ENCODE measurements around the gene TSPAN4. TPM values are rescaled to one million over a fixed set of nuclear protein-coding genes. Genes with fewer than 3 reads are reported as not detected.
A peak's percentile ranks its signal among the peaks of the same experiment; 100 is the strongest.

The TSPAN4 gene
- total RNA-seq, 2 experiments from 2014 or later = 1.6 to 2.0 TPM

- Mint-ChIP-seq H3K9me3 (no peaks in the 10 kb centered on the region), H3K4me1 (ENCODE audit: low read depth) (no peaks in the 10 kb centered on the region), H3K27me3 (no peaks in the 10 kb centered on the region), H3K36me3 (ENCODE audit: low read depth) (peaks cover 26% of the 10 kb centered on the region), H3K27ac (no peak overlapping the region), H3K4me3 (no peak overlapping the region)
- Histone ChIP-seq H3K36me3 (ENCODE audit: insufficient read depth, low read length) (peaks cover 8% of the 10 kb centered on the region), H3K4me1 (ENCODE audit: insufficient read depth, low read length) (no peaks in the 10 kb centered on the region), H3K9me3 (ENCODE audit: control insufficient read depth in 1 of 2, insufficient read depth in 1 of 2, low read length in 2 of 2) (no peaks in the 10 kb centered on the region), H3K27ac (ENCODE audit: low read depth in 1 of 2, low read length in 2 of 2) (no peak overlapping the region), H3K4me3 (ENCODE audit: low read length) (no peak overlapping the region), H3K27me3 (ENCODE audit: control insufficient read depth in 1 of 2, insufficient read depth in 2 of 2, low read length in 2 of 2) (no peaks in the 10 kb centered on the region)
- CTCF ChIA-PET = no interaction called here
- ATAC-seq (ENCODE audit: poor library complexity) (no peak), DNase-seq (no peak)
- POLR2A ChIA-PET = no interaction called here
- TF ChIP-seq CTCF (IDR thresholded peaks at IDR 0.05) = no peak
- intact Hi-C loops (cut with DNase I, micrococcal nuclease) = no loop called here
Observed at GRCh38 chr11:875769-876301, 33.2 kb downstream of the TSPAN4 start.

GRCh38 chr11:876545-876944 lies 33.9 kb downstream of the TSPAN4 start:
- Mint-ChIP-seq H3K36me3 (ENCODE audit: low read depth) (peaks cover 29% of the 10 kb centered on the region), H3K4me3 (no peak overlapping the region), H3K9me3 (no peaks in the 10 kb centered on the region), H3K4me1 (ENCODE audit: low read depth) (no peaks in the 10 kb centered on the region), H3K27me3 (no peaks in the 10 kb centered on the region), H3K27ac (no peak overlapping the region)
- ChIA-PET CTCF (no interaction called here), POLR2A (no interaction called here)
- Histone ChIP-seq H3K4me3 (ENCODE audit: low read length) (no peak overlapping the region), H3K4me1 (ENCODE audit: insufficient read depth, low read length) (no peaks in the 10 kb centered on the region), H3K27ac (ENCODE audit: low read depth in 1 of 2, low read length in 2 of 2) (no peak overlapping the region), H3K36me3 (ENCODE audit: insufficient read depth, low read length) (peaks cover 8% of the 10 kb centered on the region), H3K9me3 (ENCODE audit: control insufficient read depth in 1 of 2, insufficient read depth in 1 of 2, low read length in 2 of 2) (no peaks in the 10 kb centered on the region), H3K27me3 (ENCODE audit: control insufficient read depth in 1 of 2, insufficient read depth in 2 of 2, low read length in 2 of 2) (no peaks in the 10 kb centered on the region)
- intact Hi-C loops (cut with DNase I, micrococcal nuclease) = no loop called here
- TF ChIP-seq CTCF (IDR thresholded peaks at IDR 0.05) = no peak
- DNase-seq = no peak
- ATAC-seq (ENCODE audit: poor library complexity) = no peak

DNA sequence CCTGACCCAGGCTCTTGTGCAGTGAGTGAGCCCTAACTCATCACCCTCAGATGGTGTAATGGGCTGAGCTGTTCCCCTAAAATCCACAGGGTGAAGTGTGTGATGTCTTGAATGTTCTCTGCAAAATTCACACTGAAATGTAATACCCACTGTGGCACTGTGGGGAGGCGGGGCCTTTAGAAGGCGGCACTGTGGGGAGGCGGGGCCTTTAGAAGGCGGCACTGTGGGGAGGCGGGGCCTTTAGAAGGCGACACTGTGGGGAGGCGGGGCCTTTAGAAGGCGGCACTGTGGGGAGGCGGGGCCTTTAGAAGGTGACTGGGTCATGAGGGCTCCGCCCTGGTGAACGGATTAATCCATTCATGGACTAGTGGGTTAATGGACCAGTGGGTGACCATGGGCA lies 34.9 kb downstream of the TSPAN4 start:
- no peak for TF ChIP-seq CTCF (IDR thresholded peaks at IDR 0.05)
- ChIA-PET CTCF (no interaction called here), POLR2A (no interaction called here)
- Mint-ChIP-seq H3K4me3 (no peak overlapping the region), H3K27me3 (no peaks in the 10 kb centered on the region), H3K27ac (no peak overlapping the region), H3K9me3 (no peaks in the 10 kb centered on the region), H3K4me1 (ENCODE audit: low read depth) (no peaks in the 10 kb centered on the region), H3K36me3 (ENCODE audit: low read depth) (peaks cover 36% of the 10 kb centered on the region)
- intact Hi-C loops (cut with DNase I, micrococcal nuclease) = no loop called here
- peak in 3 of 14 experiments; percentile 5 to 47 (median 16) for DNase-seq
- Histone ChIP-seq H3K27me3 (ENCODE audit: control insufficient read depth in 1 of 2, insufficient read depth in 2 of 2, low read length in 2 of 2) (no peaks in the 10 kb centered on the region), H3K36me3 (ENCODE audit: insufficient read depth, low read length) (peaks cover 8% of the 10 kb centered on the region), H3K4me3 (ENCODE audit: low read length) (no peak overlapping the region), H3K9me3 (ENCODE audit: control insufficient read depth in 1 of 2, insufficient read depth in 1 of 2, low read length in 2 of 2) (no peaks in the 10 kb centered on the region), H3K27ac (ENCODE audit: low read depth in 1 of 2, low read length in 2 of 2) (no peak overlapping the region), H3K4me1 (ENCODE audit: insufficient read depth, low read length) (no peaks in the 10 kb centered on the region)
- ATAC-seq (ENCODE audit: poor library complexity) = peak; percentile 32

Data from CD4-positive, alpha-beta T cell (primary cell).